Type B pancreatic cell (in vitro differentiated cells): Measurements from ENCODE around the gene IL25. TPM values are rescaled to one million over a fixed set of nuclear protein-coding genes. Genes with fewer than 3 reads are reported as not detected.
A peak's percentile ranks its signal among the peaks of the same experiment; 100 is the strongest.

ENCODE experiments used
- DNase-seq: peaks from one replicate; pipeline ENCODE4 v3.0.0; 2021; ENCODE audit warnings: mixed read lengths; ENCODE audit not compliant: unreplicated experiment; ENCODE audit errors: extremely low spot score
- H3K27ac Mint-ChIP-seq: 2 replicates; pipeline ENCODE4 v1.8.0; 2021; ENCODE audit warnings: mild to moderate bottlenecking, mixed read lengths
- H3K27me3 Mint-ChIP-seq: 2 replicates; pipeline ENCODE4 v1.8.0; 2021; ENCODE audit warnings: mixed read lengths
- H3K36me3 Mint-ChIP-seq: 2 replicates; pipeline ENCODE4 v1.8.0; 2021; ENCODE audit warnings: mixed read lengths
- H3K4me1 Mint-ChIP-seq: one replicate; pipeline ENCODE4 v1.8.0; 2021; ENCODE audit warnings: mixed read lengths; ENCODE audit not compliant: unreplicated experiment
- H3K4me3 Mint-ChIP-seq: 2 replicates; pipeline ENCODE4 v1.8.0; 2021; ENCODE audit warnings: mild to moderate bottlenecking, mixed read lengths
- H3K9me3 Mint-ChIP-seq: 2 replicates; pipeline ENCODE4 v1.8.0; 2021; ENCODE audit warnings: mixed read lengths
- total RNA-seq: library from RNA; stranded (reverse); gene quantifications from 2 replicates; pipeline ENCODE4 v1.2.1, GENCODE V29; 2021; ENCODE audit warnings: low replicate concordance
- TF ChIP-seq, protein P1 (sequence below): fragments of 200-600 bp; sonication (generic); conservative IDR thresholded peaks from 2 replicates; pipeline ENCODE4 v1.5.0; 2021; ENCODE audit warnings: antibody characterized with exemption, mild to moderate bottlenecking

The IL25 gene
- total RNA-seq, 1 donor from 2014 or later = not detected

GRCh38 chr14:23327947-23328744, 44.5 kb upstream of the IL25 start:
- TF ChIP-seq, protein P1, sequence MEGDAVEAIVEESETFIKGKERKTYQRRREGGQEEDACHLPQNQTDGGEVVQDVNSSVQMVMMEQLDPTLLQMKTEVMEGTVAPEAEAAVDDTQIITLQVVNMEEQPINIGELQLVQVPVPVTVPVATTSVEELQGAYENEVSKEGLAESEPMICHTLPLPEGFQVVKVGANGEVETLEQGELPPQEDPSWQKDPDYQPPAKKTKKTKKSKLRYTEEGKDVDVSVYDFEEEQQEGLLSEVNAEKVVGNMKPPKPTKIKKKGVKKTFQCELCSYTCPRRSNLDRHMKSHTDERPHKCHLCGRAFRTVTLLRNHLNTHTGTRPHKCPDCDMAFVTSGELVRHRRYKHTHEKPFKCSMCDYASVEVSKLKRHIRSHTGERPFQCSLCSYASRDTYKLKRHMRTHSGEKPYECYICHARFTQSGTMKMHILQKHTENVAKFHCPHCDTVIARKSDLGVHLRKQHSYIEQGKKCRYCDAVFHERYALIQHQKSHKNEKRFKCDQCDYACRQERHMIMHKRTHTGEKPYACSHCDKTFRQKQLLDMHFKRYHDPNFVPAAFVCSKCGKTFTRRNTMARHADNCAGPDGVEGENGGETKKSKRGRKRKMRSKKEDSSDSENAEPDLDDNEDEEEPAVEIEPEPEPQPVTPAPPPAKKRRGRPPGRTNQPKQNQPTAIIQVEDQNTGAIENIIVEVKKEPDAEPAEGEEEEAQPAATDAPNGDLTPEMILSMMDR = peak; percentile 95
- no peaks in the 10 kb centered on the region for H3K9me3 Mint-ChIP-seq
- peak; percentile 69 for DNase-seq
- peaks cover 8% of the 10 kb centered on the region for H3K36me3 Mint-ChIP-seq
- H3K27ac Mint-ChIP-seq = no peak overlapping the region
- no peak overlapping the region for H3K4me3 Mint-ChIP-seq
- H3K4me1 Mint-ChIP-seq = peaks cover 9% of the 10 kb centered on the region
- H3K27me3 Mint-ChIP-seq = no peaks in the 10 kb centered on the region

DNA sequence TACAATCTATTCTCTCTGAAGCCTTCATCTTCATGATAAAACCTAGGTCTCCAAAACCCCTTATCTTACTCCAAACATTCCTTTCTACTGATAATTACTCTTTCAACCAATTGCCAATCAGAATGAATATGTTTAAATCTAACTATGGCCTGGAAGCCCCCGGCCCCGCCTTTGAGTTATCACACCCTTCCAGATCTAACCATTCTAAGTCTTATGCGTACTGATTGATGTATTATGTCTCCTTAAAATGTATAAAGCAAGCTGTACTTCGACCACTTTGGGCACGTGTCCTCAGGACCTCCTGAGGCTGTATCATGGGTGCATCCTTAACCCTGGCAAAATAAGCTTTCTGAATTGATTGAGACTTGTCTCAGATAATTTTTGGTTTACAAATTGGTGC, 37.0 kb upstream of the IL25 start:
- no peak for DNase-seq
- Mint-ChIP-seq H3K36me3 (no peaks in the 10 kb centered on the region), H3K9me3 (no peaks in the 10 kb centered on the region), H3K4me1 (no peaks in the 10 kb centered on the region), H3K27me3 (peaks cover 10% of the 10 kb centered on the region), H3K27ac (no peak overlapping the region), H3K4me3 (no peak overlapping the region)
- TF ChIP-seq, protein P1 = no peak

GRCh38 chr14:23339506-23340268, 32.9 kb upstream of the IL25 start:
- H3K27ac Mint-ChIP-seq = no peak overlapping the region
- H3K27me3 Mint-ChIP-seq = peaks cover 11% of the 10 kb centered on the region
- TF ChIP-seq, protein P1 = no peak
- no peak for DNase-seq
- no peak overlapping the region for H3K4me3 Mint-ChIP-seq
- H3K9me3 Mint-ChIP-seq = no peaks in the 10 kb centered on the region
- no peaks in the 10 kb centered on the region for H3K4me1 Mint-ChIP-seq
- no peaks in the 10 kb centered on the region for H3K36me3 Mint-ChIP-seq

GRCh38 chr14:23344481-23344880, 28.1 kb upstream of the IL25 start:
- no peaks in the 10 kb centered on the region for H3K9me3 Mint-ChIP-seq
- no peak overlapping the region for H3K4me3 Mint-ChIP-seq
- H3K27me3 Mint-ChIP-seq = peaks cover 3% of the 10 kb centered on the region
- no peak overlapping the region for H3K27ac Mint-ChIP-seq
- TF ChIP-seq, protein P1 = no peak
- H3K4me1 Mint-ChIP-seq = no peaks in the 10 kb centered on the region
- no peak for DNase-seq
- H3K36me3 Mint-ChIP-seq = peaks cover 4% of the 10 kb centered on the region

DNA sequence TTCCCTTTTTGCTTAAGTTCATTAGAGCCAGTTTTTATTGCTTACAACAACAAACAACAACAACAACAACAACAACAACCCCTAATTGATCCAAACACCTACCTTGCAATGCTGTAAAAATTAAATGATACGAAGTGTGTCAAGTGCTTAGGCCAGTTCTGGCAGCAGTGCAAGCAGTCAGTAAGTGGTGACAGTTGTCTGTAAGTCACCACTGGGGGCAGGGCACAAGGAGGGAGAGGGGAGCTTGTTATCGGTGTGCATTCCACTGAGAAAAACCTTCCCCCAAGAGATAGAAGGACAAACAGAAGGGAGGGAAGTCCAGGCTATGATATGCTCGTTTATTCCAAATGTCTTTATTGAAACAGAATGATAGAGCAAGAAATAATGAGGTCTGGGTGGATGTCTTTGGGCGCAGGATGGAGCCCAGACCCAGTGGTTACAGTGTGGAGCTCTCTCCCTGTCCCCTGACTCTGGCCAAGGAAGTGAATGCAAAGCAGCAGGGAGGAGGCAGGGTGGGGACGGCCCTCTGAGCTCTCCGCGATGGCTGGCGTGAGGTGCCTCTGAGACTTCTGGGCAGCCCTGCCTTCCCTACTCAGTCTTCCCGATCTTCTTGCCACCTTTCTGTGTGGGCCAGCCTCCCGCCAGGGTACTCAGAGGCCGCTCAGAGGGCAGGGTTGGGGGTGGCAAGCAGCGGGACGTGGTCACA, 26.5 kb upstream of the IL25 start:
- no peak overlapping the region for H3K27ac Mint-ChIP-seq
- TF ChIP-seq, protein P1 = no peak
- peaks cover 1% of the 10 kb centered on the region for H3K4me1 Mint-ChIP-seq
- H3K4me3 Mint-ChIP-seq = no peak overlapping the region
- no peak for DNase-seq
- peaks cover 12% of the 10 kb centered on the region for H3K36me3 Mint-ChIP-seq
- H3K9me3 Mint-ChIP-seq = no peaks in the 10 kb centered on the region
- H3K27me3 Mint-ChIP-seq = peaks cover 15% of the 10 kb centered on the region
